GM12891 (cell line): ENCODE data around the gene GAS7.

Experiments used
- PAX5 ChIP-seq: IDR thresholded peaks from 2 replicates; pipeline ENCODE4 v1.6.1; 2011; ENCODE audit warnings: low read length, moderate library complexity, mild to moderate bottlenecking; ENCODE audit not compliant: insufficient read depth, severe bottlenecking
- POLR2A ChIP-seq: IDR thresholded peaks from 2 replicates; pipeline ENCODE4 v1.6.1; 2011; ENCODE audit warnings: low read depth, low read length, control low read depth
- POLR2AphosphoS5 ChIP-seq: IDR thresholded peaks from 2 replicates; pipeline ENCODE4 v1.6.1; 2011; ENCODE audit warnings: low read depth, low read length, control low read depth
- POU2F2 ChIP-seq: IDR thresholded peaks from 2 replicates; pipeline ENCODE4 v1.6.1; 2011; ENCODE audit warnings: low read depth, mild to moderate bottlenecking, control low read depth, low read length, moderate library complexity
- SPI1 ChIP-seq: IDR thresholded peaks from 2 replicates; pipeline ENCODE4 v1.6.1; 2011; ENCODE audit warnings: low read depth, low read length, control low read depth
- TAF1 ChIP-seq: IDR thresholded peaks from 2 replicates; pipeline ENCODE4 v1.6.1; 2011; ENCODE audit warnings: low read depth, low read length, control low read depth

GRCh38 chr17:9883451-9883850, 315.0 kb downstream of the GAS7 start:
- TF ChIP-seq POLR2A (no peak), SPI1 (no peak), POLR2AphosphoS5 (no peak), TAF1 (no peak), PAX5 (no peak), POU2F2 (no peak)
